Vagina (tissue), 2 donors: Measurements from ENCODE around the gene SRRM3.

Source experiments
- POLR2A ChIP-seq, 2 donors: fragments of 450-650 bp; IDR thresholded peaks; one replicate each; pipeline ENCODE4 v1.6.1; 2017; ENCODE audit warnings: antibody characterized with exemption in 2 of 2, mild to moderate bottlenecking in 2 of 2, moderate library complexity in 2 of 2
- POLR2AphosphoS5 ChIP-seq, 2 donors: sonication (generic); formaldehyde crosslinking; IDR thresholded peaks; one replicate each; pipeline ENCODE4 v1.9.0; 2017; ENCODE audit warnings: antibody characterized with exemption in 2 of 2, mild to moderate bottlenecking in 2 of 2, low read depth in 1 of 2; ENCODE audit not compliant: insufficient read depth in 1 of 2

DNA sequence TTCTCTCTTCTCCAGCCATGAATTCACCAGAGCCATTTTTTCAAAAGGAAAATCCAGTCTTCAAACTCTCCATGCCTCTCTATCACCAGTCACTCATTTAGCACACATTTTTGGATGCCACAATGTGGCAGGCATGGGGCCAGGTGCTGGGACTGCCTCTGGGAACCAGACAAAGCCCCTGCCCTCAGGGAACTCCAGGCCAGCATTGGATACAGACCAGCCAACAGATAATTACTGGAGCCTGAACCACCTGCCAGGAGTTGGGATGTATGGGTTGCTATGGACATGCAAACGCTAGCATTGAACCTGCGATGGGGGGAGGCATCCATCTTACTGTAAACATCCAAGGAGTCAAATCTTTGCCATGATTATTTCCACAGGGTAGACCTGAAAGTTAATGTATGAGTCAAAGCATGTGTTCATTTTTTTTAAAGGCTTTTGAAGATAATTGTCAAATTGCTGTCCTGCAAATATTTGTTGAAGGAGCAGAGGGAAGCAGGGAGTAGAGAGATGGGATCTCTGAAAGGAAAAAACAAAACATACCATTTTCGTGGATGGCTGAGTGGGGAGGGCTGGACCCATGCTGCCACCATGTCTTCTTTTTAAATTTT lies 43.2 kb downstream of the SRRM3 start:
- TF ChIP-seq POLR2AphosphoS5 (IDR thresholded peaks at IDR 0.05; ENCODE audit: insufficient read depth in 1 of 2, low read depth in 1 of 2) (no peak), POLR2A (IDR thresholded peaks at IDR 0.05) (no peak)
